ENCODE data around the gene IQCM. TPM values are rescaled to one million over a fixed set of nuclear protein-coding genes. Genes with fewer than 3 reads are reported as not detected.

The IQCM gene
- total RNA-seq, 4 donors from 2014 or later, result not detected

DNA sequence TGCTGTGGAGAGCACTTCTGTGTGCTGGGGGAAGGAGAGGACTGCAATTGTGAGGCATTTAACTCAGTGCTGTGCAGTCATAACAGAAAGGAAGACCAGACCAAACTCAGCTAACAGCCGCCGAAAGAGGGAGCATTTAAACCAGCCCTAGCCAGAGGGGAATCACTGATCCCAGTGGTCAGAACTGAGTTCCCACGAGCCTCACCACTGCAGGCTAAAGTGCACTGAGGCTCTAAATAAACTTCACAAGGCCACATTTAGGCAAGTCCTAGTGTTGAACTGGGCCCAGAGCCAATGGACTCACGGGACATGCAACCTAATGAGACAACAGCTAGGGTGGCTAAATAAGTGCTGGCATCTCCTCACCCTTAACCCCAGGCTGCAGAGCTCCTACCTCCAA, 20.4 kb downstream of the IQCM start:
- TF ChIP-seq, protein P1, sequence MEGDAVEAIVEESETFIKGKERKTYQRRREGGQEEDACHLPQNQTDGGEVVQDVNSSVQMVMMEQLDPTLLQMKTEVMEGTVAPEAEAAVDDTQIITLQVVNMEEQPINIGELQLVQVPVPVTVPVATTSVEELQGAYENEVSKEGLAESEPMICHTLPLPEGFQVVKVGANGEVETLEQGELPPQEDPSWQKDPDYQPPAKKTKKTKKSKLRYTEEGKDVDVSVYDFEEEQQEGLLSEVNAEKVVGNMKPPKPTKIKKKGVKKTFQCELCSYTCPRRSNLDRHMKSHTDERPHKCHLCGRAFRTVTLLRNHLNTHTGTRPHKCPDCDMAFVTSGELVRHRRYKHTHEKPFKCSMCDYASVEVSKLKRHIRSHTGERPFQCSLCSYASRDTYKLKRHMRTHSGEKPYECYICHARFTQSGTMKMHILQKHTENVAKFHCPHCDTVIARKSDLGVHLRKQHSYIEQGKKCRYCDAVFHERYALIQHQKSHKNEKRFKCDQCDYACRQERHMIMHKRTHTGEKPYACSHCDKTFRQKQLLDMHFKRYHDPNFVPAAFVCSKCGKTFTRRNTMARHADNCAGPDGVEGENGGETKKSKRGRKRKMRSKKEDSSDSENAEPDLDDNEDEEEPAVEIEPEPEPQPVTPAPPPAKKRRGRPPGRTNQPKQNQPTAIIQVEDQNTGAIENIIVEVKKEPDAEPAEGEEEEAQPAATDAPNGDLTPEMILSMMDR (IDR thresholded peaks at IDR 0.05; ENCODE audit: low read depth), result no peak

DNA sequence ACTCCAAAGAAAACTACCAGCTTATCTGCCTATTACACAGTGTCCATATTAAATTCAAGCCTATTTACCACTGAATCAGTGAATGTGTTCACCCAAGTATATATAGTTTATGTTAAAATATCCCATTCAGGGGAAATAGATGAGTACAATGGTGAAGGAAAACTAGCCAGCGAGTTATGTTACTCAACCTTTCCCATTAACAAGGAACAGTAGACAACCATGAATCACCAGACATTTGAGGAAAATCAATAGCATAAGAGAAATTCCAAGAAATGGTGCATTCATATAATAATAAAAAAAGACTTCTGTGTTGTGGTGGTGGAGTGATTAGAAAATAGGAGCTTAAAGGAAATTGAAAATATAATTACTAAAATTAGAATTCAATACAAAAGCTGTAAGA, 21.3 kb downstream of the IQCM start:
- TF ChIP-seq, protein P1 (IDR thresholded peaks at IDR 0.05; ENCODE audit: low read depth), result no peak

DNA sequence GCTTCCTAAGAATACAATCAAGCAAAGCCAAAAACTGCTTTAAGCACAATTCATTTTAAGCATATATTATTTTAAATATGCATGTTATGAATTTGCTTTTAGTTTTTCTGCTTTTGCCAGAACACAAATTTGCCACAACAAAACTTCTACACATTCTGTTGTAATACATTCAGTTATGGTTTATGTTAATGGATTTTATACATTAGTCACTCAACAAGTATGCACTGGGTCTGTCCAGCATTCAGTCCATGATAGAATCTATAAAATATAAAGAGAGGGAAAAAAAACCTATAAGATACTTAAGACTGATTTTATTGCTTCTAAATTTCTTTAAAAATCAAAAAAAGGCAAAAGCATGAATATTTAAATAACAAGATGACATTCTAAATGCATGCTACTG, 22.2 kb downstream of the IQCM start:
- TF ChIP-seq, protein P1 (IDR thresholded peaks at IDR 0.05; ENCODE audit: low read depth), result no peak

DNA sequence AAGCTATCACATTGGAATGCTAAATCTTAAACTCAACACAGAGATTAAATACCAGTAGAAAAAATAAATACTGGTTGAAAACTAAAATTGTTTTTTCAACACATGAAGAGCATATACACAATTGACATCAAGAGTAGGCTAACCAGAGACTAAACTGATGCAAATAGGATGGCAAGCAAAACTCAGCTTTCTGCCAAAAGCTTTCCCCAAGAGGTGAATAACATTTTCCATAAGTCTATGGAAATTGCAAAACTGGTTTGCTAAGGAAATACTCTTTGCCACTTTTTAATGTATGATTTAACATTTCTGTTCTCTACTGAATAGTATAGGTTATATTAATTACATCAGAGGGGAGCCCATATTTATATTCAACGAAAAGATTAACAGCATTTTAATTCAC, 23.8 kb downstream of the IQCM start:
- TF ChIP-seq, protein P1 (IDR thresholded peaks at IDR 0.05; ENCODE audit: low read depth), result no peak

DNA sequence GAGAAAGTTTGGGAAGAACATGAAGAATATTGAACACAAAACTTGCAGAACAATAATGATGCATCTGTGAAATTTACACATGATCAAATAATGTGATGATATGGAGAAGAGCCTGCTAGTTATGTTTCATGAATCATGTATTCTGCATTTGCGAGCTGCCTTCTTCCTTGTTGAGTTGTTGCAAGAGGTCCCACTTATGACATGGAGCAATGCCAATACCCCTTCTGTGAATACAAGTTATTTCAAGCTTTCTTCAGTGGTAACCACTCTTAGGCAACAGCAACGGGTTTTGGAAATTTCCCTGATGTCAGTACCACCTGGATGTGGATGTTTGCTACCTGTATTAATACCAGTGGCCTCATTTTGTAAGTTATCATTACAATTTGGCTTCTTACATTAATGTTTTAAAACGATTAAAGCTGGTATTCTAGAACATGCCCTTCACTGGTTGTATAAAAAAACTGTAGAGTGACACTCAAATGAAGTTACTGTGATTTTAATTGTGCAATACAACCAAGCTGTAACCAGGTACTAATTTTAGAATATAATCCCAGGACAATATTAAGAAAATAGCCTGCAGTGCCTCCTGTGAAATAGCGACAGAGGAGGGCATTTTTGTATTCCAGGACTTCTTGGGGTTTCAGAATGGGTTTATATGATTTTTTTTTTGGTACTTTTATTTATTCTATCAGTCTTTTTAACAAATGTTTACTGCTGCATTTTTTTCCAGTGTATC, 25.3 kb downstream of the IQCM start:
- TF ChIP-seq, protein P1 (IDR thresholded peaks at IDR 0.05; ENCODE audit: low read depth), result no peak

DNA sequence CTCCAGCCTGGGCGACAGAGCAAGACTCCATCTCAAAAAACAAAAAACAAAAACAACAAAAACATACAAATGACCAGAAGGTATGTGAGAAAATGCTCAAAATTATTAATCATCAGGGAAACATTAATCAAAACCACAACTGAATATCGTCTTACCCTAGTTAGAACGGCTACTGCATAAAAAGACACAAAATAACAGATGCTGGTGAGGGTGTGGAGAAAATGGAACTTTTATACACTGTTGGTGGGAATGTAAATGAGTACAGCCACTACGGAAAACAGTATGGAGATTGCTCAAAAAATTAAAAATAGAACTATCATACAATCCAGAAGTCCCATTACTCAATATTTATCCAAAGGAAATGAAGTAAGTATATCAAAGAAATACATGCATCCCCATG, 27.3 kb downstream of the IQCM start:
- TF ChIP-seq, protein P1 (IDR thresholded peaks at IDR 0.05; ENCODE audit: low read depth), result no peak

DNA sequence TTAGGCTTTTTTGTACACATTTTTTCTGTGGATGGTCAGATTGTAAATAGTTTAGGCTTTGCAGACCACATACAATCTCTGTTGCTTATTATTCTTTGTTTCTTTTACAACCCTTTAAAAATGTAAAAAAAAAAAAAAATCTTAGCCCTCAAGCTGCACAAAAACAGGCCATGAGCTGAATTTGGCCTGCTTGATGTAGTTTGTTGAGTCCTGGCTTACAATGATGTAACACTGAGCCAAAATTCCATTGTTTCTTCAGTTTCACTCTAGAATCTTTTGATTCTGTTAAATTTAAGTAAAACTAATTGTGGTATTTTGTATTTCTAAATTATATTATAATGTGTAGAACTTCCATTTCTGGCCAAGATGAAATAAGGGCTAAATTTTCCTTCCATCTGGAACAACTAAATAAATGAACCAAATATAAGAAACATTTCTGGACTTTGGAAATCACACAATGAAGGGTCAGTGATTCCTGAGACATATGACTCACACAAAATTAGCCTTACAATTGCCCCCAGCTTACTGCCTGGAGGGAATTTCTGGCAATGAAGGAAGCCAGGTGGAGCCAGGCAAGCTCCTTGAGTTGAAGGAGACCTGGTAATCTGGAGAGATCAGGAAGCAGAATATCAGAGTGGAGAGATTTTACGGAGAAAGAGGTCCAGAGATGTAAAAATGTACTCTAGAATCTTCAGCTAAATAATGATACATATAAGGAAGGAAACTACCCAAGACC, 29.8 kb downstream of the IQCM start:
- TF ChIP-seq, protein P1 (IDR thresholded peaks at IDR 0.05; ENCODE audit: low read depth), result no peak
